ENCODE results near the gene KRTAP19-3. TPM values are rescaled to one million over a fixed set of nuclear protein-coding genes. Genes with fewer than 3 reads are reported as not detected.
A peak's percentile ranks its signal among the peaks of the same experiment; 100 is the strongest.

Gene KRTAP19-3
- total and polyA plus RNA-seq, 2 donors = 2.4 TPM; not detected in 1

- 94% methylated on average over 7 of the region's 7 CpGs for WGBS
- no peaks in the 10 kb centered on the region for H3K4me1 ChIP-seq (ENCODE audit: control insufficient read depth in 2 of 2, insufficient read depth in 2 of 2, low read length in 2 of 2)
- no peak for DNase-seq (ENCODE audit: low read depth in 6 of 9, low spot score in 9 of 9)
- H3K4me3 ChIP-seq (ENCODE audit: low read length in 2 of 2) = no peak within 1 kb of the TSS
- H3K27ac ChIP-seq (ENCODE audit: low read depth in 1 of 2, low read length in 1 of 2) = no peak within 1 kb of the TSS
- H3K27me3 ChIP-seq (ENCODE audit: control insufficient read depth in 2 of 2, insufficient read depth in 1 of 2, low read length in 1 of 2) = no peaks in the 10 kb centered on the region
- no peaks in the 10 kb centered on the region for H3K36me3 ChIP-seq (ENCODE audit: control insufficient read depth in 2 of 2, insufficient read depth in 2 of 2, low read length in 1 of 2)
- no peaks in the 10 kb centered on the region for H3K9me3 ChIP-seq (ENCODE audit: control insufficient read depth in 2 of 2, insufficient read depth in 1 of 2, low read length in 1 of 2)
Observed at GRCh38 chr21:30480145-30480544, 11.7 kb downstream of the KRTAP19-3 start, which contains the start of gene KRTAP19-1. Gene KRTAP19-1, minus strand, starts transcription at chr21:30480367. Its CDS starts 50 bp downstream, at chr21:30480317.

GRCh38 chr21:30479259-30479658 is 12.6 kb downstream of the KRTAP19-3 start:
- Histone ChIP-seq H3K4me1 (ENCODE audit: control insufficient read depth in 2 of 2, insufficient read depth in 2 of 2, low read length in 2 of 2) (no peaks in the 10 kb centered on the region), H3K4me3 (ENCODE audit: low read length in 2 of 2) (no peak overlapping the region), H3K36me3 (ENCODE audit: control insufficient read depth in 2 of 2, insufficient read depth in 2 of 2, low read length in 1 of 2) (no peaks in the 10 kb centered on the region), H3K27me3 (ENCODE audit: control insufficient read depth in 2 of 2, insufficient read depth in 1 of 2, low read length in 1 of 2) (no peaks in the 10 kb centered on the region), H3K27ac (ENCODE audit: low read depth in 1 of 2, low read length in 1 of 2) (no peak overlapping the region), H3K9me3 (ENCODE audit: control insufficient read depth in 2 of 2, insufficient read depth in 1 of 2, low read length in 1 of 2) (no peaks in the 10 kb centered on the region)
- DNase-seq (ENCODE audit: low read depth in 6 of 9, low spot score in 9 of 9) = no peak
- 63% methylated on average over 4 of the region's 4 CpGs for WGBS

GRCh38 chr21:30478004-30478403 is 13.8 kb downstream of the KRTAP19-3 start:
- Histone ChIP-seq H3K36me3 (ENCODE audit: control insufficient read depth in 2 of 2, insufficient read depth in 2 of 2, low read length in 1 of 2) (no peaks in the 10 kb centered on the region), H3K4me1 (ENCODE audit: control insufficient read depth in 2 of 2, insufficient read depth in 2 of 2, low read length in 2 of 2) (no peaks in the 10 kb centered on the region), H3K9me3 (ENCODE audit: control insufficient read depth in 2 of 2, insufficient read depth in 1 of 2, low read length in 1 of 2) (no peaks in the 10 kb centered on the region), H3K27ac (ENCODE audit: low read depth in 1 of 2, low read length in 1 of 2) (no peak overlapping the region), H3K27me3 (ENCODE audit: control insufficient read depth in 2 of 2, insufficient read depth in 1 of 2, low read length in 1 of 2) (no peaks in the 10 kb centered on the region), H3K4me3 (ENCODE audit: low read length in 2 of 2) (no peak overlapping the region)
- peak in 1 of 9 donors; percentile 6 for DNase-seq (ENCODE audit: low read depth in 6 of 9, low spot score in 9 of 9)
- 87% methylated on average over 3 of the region's 3 CpGs for WGBS

GRCh38 chr21:30468900-30469714 is 22.7 kb downstream of the KRTAP19-3 start:
- Histone ChIP-seq H3K4me3 (ENCODE audit: low read length in 2 of 2) (no peak overlapping the region), H3K36me3 (ENCODE audit: control insufficient read depth in 2 of 2, insufficient read depth in 2 of 2, low read length in 1 of 2) (no peaks in the 10 kb centered on the region), H3K4me1 (ENCODE audit: control insufficient read depth in 2 of 2, insufficient read depth in 2 of 2, low read length in 2 of 2) (no peaks in the 10 kb centered on the region), H3K9me3 (ENCODE audit: control insufficient read depth in 2 of 2, insufficient read depth in 1 of 2, low read length in 1 of 2) (no peaks in the 10 kb centered on the region), H3K27me3 (ENCODE audit: control insufficient read depth in 2 of 2, insufficient read depth in 1 of 2, low read length in 1 of 2) (no peaks in the 10 kb centered on the region), H3K27ac (ENCODE audit: low read depth in 1 of 2, low read length in 1 of 2) (no peak overlapping the region)
- no peak for DNase-seq (ENCODE audit: low read depth in 6 of 9, low spot score in 9 of 9)
- 89% methylated on average over 6 of the region's 6 CpGs for WGBS

- WGBS = 58% methylated on average over 3 of the region's 3 CpGs
- no peak overlapping the region for H3K4me3 ChIP-seq (ENCODE audit: low read length in 2 of 2)
- no peaks in the 10 kb centered on the region for H3K9me3 ChIP-seq (ENCODE audit: control insufficient read depth in 2 of 2, insufficient read depth in 1 of 2, low read length in 1 of 2)
- DNase-seq (ENCODE audit: low read depth in 6 of 9, low spot score in 9 of 9) = no peak
- no peaks in the 10 kb centered on the region for H3K4me1 ChIP-seq (ENCODE audit: control insufficient read depth in 2 of 2, insufficient read depth in 2 of 2, low read length in 2 of 2)
- H3K36me3 ChIP-seq (ENCODE audit: control insufficient read depth in 2 of 2, insufficient read depth in 2 of 2, low read length in 1 of 2) = no peaks in the 10 kb centered on the region
- H3K27me3 ChIP-seq (ENCODE audit: control insufficient read depth in 2 of 2, insufficient read depth in 1 of 2, low read length in 1 of 2) = no peaks in the 10 kb centered on the region
- H3K27ac ChIP-seq (ENCODE audit: low read depth in 1 of 2, low read length in 1 of 2) = no peak overlapping the region
Observed at GRCh38 chr21:30463713-30464112, 28.1 kb downstream of the KRTAP19-3 start.

- WGBS = 93% methylated on average over 3 of the region's 3 CpGs
- H3K4me1 ChIP-seq (ENCODE audit: control insufficient read depth in 2 of 2, insufficient read depth in 2 of 2, low read length in 2 of 2) = no peaks in the 10 kb centered on the region
Observed at GRCh38 chr21:30448514-30448913, 43.3 kb downstream of the KRTAP19-3 start.

GRCh38 chr21:30447056-30447455 is 44.8 kb downstream of the KRTAP19-3 start:
- no peaks in the 10 kb centered on the region for H3K4me1 ChIP-seq (ENCODE audit: control insufficient read depth in 2 of 2, insufficient read depth in 2 of 2, low read length in 2 of 2)
- H3K9me3 ChIP-seq (ENCODE audit: control insufficient read depth in 2 of 2, insufficient read depth in 1 of 2, low read length in 1 of 2) = no peaks in the 10 kb centered on the region
- H3K36me3 ChIP-seq (ENCODE audit: control insufficient read depth in 2 of 2, insufficient read depth in 2 of 2, low read length in 1 of 2) = no peaks in the 10 kb centered on the region
- WGBS = 3% methylated on average over 4 of the region's 4 CpGs
- DNase-seq (ENCODE audit: low read depth in 6 of 9, low spot score in 9 of 9) = no peak
- H3K4me3 ChIP-seq (ENCODE audit: low read length in 2 of 2) = no peak overlapping the region
- no peaks in the 10 kb centered on the region for H3K27me3 ChIP-seq (ENCODE audit: control insufficient read depth in 2 of 2, insufficient read depth in 1 of 2, low read length in 1 of 2)
- H3K27ac ChIP-seq (ENCODE audit: low read depth in 1 of 2, low read length in 1 of 2) = no peak overlapping the region

More at GRCh38 chr21:30448514-30448913, 43.3 kb downstream of the KRTAP19-3 start:
- no peak overlapping the region for H3K4me3 ChIP-seq (ENCODE audit: low read length in 2 of 2)
- H3K27me3 ChIP-seq (ENCODE audit: control insufficient read depth in 2 of 2, insufficient read depth in 1 of 2, low read length in 1 of 2) = no peaks in the 10 kb centered on the region
- no peak overlapping the region for H3K27ac ChIP-seq (ENCODE audit: low read depth in 1 of 2, low read length in 1 of 2)
- DNase-seq (ENCODE audit: low read depth in 6 of 9, low spot score in 9 of 9) = no peak
- no peaks in the 10 kb centered on the region for H3K9me3 ChIP-seq (ENCODE audit: control insufficient read depth in 2 of 2, insufficient read depth in 1 of 2, low read length in 1 of 2)
- no peaks in the 10 kb centered on the region for H3K36me3 ChIP-seq (ENCODE audit: control insufficient read depth in 2 of 2, insufficient read depth in 2 of 2, low read length in 1 of 2)

GRCh38 chr21:30444204-30444603 is 47.6 kb downstream of the KRTAP19-3 start:
- Histone ChIP-seq H3K27ac (ENCODE audit: low read depth in 1 of 2, low read length in 1 of 2) (no peak overlapping the region), H3K27me3 (ENCODE audit: control insufficient read depth in 2 of 2, insufficient read depth in 1 of 2, low read length in 1 of 2) (no peaks in the 10 kb centered on the region), H3K4me1 (ENCODE audit: control insufficient read depth in 2 of 2, insufficient read depth in 2 of 2, low read length in 2 of 2) (no peaks in the 10 kb centered on the region), H3K36me3 (ENCODE audit: control insufficient read depth in 2 of 2, insufficient read depth in 2 of 2, low read length in 1 of 2) (no peaks in the 10 kb centered on the region), H3K9me3 (ENCODE audit: control insufficient read depth in 2 of 2, insufficient read depth in 1 of 2, low read length in 1 of 2) (no peaks in the 10 kb centered on the region), H3K4me3 (ENCODE audit: low read length in 2 of 2) (no peak overlapping the region)
- DNase-seq (ENCODE audit: low read depth in 6 of 9, low spot score in 9 of 9) = no peak
- 79% methylated on average over 1 of the region's 1 CpG for WGBS

GRCh38 chr21:30443226-30443625 is 48.6 kb downstream of the KRTAP19-3 start:
- DNase-seq (ENCODE audit: low read depth in 6 of 9, low spot score in 9 of 9) = no peak
- H3K27me3 ChIP-seq (ENCODE audit: control insufficient read depth in 2 of 2, insufficient read depth in 1 of 2, low read length in 1 of 2) = no peaks in the 10 kb centered on the region
- H3K36me3 ChIP-seq (ENCODE audit: control insufficient read depth in 2 of 2, insufficient read depth in 2 of 2, low read length in 1 of 2) = no peaks in the 10 kb centered on the region
- no peak overlapping the region for H3K4me3 ChIP-seq (ENCODE audit: low read length in 2 of 2)
- H3K27ac ChIP-seq (ENCODE audit: low read depth in 1 of 2, low read length in 1 of 2) = no peak overlapping the region
- no peaks in the 10 kb centered on the region for H3K4me1 ChIP-seq (ENCODE audit: control insufficient read depth in 2 of 2, insufficient read depth in 2 of 2, low read length in 2 of 2)
- no peaks in the 10 kb centered on the region for H3K9me3 ChIP-seq (ENCODE audit: control insufficient read depth in 2 of 2, insufficient read depth in 1 of 2, low read length in 1 of 2)

Data from thymus (tissue), 11 donors.